NCI-H748 (cell line): ENCODE data around the gene PLEKHA6.

ENCODE experiments used
- DNase-seq: peaks from one replicate; lab custom pipeline; 2025; ENCODE audit not compliant: unreplicated experiment; lab: John Stamatoyannopoulos, UW

Gene PLEKHA6

DNA sequence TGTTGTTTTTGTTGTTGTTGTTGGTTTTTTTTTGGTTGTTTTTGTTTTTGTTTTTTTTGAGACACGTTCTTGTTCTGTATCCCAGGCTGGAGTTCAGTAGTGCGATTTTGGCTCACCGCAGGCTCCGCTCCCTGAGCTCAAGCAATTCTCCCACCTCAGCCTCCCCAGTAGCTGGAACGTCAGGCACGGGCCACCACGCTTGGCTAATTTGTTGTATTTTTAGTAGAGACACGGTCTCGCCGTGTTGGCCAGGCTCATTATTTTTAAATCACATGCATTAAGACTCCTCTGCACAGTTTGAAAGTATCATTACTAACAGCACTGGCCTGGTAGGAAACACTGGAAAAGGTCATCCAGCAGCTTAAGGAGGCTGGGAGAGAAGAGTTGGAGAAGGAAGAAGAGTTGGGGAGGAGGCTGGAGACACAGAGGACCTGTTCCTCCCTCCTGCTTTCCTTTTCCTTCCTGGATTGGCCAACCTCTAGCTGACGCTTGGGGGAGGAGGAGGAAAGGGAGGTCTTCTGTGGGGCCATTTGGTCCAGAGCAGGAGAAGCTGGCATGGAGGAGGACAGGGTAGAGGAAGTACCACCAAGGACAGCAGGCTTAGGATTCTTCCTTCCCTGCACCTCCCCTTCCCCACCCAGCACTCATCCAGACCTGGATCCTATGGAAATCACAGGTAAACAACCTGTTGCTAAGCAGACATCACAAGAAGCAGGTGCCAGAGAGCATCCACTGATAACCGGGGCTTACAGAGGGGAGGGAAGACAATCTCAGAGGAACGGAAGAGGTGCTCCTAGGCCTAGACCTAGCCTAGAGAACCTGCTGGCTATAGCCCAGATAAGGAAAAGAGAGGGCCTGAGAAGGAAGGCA, 74.1 kb downstream of the PLEKHA6 start:
- peak; percentile 13 for DNase-seq

GRCh38 chr1:204284929-204285328, 74.8 kb downstream of the PLEKHA6 start:
- no peak for DNase-seq

- no peak for DNase-seq
Measured at GRCh38 chr1:204283711-204284651, 75.7 kb downstream of the PLEKHA6 start.

- no peak for DNase-seq
Measured at GRCh38 chr1:204282761-204283221, 76.9 kb downstream of the PLEKHA6 start.

- DNase-seq, result no peak
Measured at GRCh38 chr1:204280099-204280961, 79.4 kb downstream of the PLEKHA6 start.

DNA sequence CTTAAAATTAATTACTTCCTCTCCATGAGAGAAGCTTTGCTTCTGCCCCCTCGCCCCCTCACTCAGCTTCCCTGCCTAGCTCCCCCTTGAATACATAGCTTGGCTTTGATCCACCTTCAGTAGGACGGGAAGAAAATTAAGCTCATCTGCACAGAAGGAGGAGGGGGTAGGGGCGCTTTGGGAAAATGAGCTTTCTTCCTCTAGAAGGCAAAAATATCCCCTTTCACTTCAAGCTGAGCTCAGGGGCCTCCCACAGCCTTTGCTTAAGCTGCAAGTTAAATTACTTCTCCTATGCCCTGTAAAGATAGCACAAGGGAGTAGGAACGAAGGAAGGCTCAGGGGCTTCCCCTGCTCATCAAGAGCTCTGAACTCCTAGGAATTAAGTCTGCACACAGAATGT, 80.8 kb downstream of the PLEKHA6 start:
- no peak for DNase-seq

DNA sequence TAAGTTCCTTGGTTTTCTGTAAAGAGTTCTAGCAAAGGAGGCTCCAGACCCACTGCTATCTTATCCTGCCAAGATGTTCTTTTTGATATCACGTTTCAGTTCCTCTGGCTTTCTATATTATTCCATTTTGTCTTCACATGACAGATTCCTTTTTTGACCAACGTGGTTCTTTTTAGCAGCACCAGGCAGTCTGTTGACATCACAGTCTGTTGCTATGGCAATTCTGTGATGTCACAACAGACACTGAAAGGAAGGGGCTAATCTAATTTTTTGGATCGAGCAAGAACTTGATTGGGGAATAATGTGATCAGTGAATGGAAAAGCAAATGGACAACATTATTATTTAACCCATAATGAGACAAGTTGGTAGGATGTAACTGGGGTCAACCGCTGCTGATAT, 81.5 kb downstream of the PLEKHA6 start:
- no peak for DNase-seq

- no peak for DNase-seq
Measured at GRCh38 chr1:204277563-204278219, 82.0 kb downstream of the PLEKHA6 start.

DNA sequence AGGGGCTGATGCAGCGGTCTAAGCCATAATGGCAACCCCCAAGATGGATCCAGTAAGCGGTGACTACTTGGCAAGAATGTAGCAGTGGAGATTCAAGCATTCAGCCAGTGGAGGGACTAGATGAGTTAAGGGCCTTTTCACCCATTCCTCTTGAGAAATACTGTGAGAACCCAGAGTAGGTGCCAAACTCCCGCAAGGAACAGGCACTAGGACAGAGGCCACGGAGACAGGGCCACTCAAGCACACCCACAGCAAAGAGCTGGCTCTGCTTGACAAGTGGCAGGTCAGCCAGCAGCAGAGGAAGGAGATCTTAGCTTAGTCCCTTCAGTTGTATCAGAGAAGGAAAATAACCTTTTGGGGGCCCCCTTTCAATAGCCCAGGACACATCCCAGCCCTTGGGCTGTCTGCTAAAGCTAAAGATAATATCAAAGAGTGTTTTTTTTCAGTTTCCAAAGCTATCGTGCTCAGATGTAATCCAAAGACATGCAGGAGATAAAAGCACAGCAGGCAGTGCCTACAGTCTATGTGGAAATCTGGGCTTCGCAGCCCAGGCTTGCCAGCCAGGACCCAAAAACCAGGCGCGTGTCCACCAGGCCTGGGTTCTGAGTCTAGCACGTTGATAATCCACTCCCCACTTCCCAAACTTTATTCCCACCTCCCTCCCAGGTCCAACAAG, 83.9 kb downstream of the PLEKHA6 start:
- DNase-seq, result no peak

DNA sequence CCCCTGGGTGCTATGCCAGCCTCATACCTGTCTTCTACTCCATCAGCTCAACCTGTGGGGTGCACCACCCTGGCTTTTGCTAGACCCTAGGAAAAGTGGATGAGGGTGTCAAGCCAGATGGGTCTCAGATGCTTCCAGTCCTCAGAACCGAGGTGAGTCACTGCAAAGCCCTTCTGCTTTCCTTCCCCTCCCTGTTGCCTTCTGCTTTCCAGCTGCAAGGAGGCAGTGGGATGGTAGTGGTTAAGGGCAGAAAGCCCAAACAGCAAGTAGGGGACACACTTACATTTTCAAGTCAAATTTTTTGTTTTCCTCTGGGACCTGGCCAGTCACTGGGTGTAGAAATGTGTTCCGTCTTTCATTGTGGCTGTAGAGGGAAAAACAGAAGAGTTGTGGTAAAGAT, 85.3 kb downstream of the PLEKHA6 start:
- no peak for DNase-seq

GRCh38 chr1:204272505-204272904, 87.2 kb downstream of the PLEKHA6 start:
- no peak for DNase-seq

GRCh38 chr1:204271970-204272369, 87.8 kb downstream of the PLEKHA6 start:
- DNase-seq, result no peak

DNA sequence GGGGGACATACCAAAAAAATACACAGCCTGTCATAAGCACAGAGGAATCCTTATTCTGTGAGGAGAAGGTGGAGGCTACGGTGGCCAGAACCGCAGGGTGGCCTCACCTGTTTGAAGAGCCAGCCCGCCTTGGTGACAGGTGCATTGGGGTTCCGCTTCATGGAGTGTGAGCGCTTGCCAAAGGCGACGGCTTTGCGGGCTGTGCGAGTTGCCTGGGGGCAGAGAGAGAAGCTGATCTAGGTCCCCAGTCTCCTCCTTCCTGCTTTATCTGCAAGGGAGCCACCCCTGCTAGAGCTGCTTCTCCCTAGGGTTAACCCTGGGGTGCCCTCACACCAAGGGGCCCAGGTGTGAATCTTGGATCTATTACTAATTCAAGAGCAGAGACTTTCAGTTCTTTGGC, 91.6 kb downstream of the PLEKHA6 start:
- no peak for DNase-seq

DNA sequence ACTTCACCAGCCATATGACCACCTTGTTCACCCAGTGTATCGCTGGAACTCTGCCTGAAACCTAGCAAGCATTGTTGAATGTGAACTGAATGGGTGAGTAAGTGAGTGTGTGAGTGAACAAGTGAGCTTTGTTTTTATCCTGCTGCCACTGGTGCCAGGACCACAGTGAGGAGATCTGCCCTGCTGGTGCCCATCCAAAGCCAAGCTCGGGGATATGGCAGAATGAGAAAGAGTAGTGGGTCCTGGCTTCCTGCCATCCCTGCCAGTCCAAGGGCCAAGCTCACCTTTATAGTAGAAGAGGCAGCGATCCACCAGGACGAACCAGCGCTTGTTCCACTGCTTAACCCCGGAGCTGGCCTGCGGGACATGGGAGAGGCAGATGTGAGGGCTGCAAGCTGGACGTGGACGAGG, 92.5 kb downstream of the PLEKHA6 start:
- DNase-seq, result no peak

DNA sequence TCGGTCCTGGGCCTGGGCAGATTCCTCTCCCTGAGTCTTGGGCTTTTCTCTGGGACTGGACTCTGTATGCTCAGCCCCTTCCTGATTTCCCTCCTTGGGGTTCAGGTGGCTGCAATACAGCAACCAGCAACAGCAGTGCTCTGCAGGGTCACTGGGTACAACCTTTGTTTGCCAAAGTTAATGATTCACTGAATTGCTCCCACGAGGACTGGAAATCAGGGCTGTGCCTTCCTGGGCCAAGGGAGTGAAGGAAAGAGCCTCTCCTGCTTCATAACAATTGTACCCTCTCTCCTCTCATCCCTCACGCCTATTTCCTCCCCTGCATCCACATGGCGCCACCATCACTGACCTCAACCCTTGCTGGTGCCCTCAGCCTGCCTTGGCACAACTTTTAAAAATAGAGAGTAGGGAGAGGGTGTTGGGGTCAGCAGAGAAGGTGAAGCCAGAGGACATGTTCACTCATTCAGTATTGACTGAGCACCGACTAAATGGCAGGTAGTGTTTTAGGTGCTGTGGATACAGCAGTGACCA, 93.2 kb downstream of the PLEKHA6 start:
- no peak for DNase-seq

GRCh38 chr1:204265665-204266064, 94.1 kb downstream of the PLEKHA6 start:
- DNase-seq, result no peak

- DNase-seq, result no peak
Measured at GRCh38 chr1:204264805-204265204, 94.9 kb downstream of the PLEKHA6 start.

- no peak for DNase-seq
Measured at GRCh38 chr1:204263254-204263910, 96.3 kb downstream of the PLEKHA6 start.
